HG03432 (cell line): ENCODE measurements around the gene LGALS9.
A peak's percentile ranks its signal among the peaks of the same experiment; 100 is the strongest.

Experiments used
- ATAC-seq: cut with Tn5 transposase; IDR thresholded peaks from one replicate; pipeline ENCODE4 v1.9.1; 2021; ENCODE audit warnings: mild to moderate bottlenecking, moderate library complexity; ENCODE audit not compliant: unreplicated experiment

LGALS9 gene

GRCh38 chr17:27630607-27631410 lies at the start of gene LGALS9:
Gene LGALS9 (plus strand): TSS chr17:27631188. CDS start chr17:27631266, 78 bp downstream.
- peak; percentile 58 for ATAC-seq

- ATAC-seq, result no peak
Measured at GRCh38 chr17:27582696-27583095, 48.3 kb upstream of the LGALS9 start.

GRCh38 chr17:27585153-27585681 lies 45.8 kb upstream of the LGALS9 start:
- no peak for ATAC-seq

- ATAC-seq, result no peak
Measured at GRCh38 chr17:27585792-27586191, 45.2 kb upstream of the LGALS9 start.

GRCh38 chr17:27586203-27586721 lies 44.7 kb upstream of the LGALS9 start:
- ATAC-seq, result no peak

GRCh38 chr17:27588354-27588753 lies 42.6 kb upstream of the LGALS9 start:
- ATAC-seq, result no peak

GRCh38 chr17:27590864-27591263 lies 40.1 kb upstream of the LGALS9 start:
- ATAC-seq, result no peak

GRCh38 chr17:27591986-27592385 lies 39.0 kb upstream of the LGALS9 start:
- ATAC-seq, result no peak

- no peak for ATAC-seq
Measured at GRCh38 chr17:27593232-27593856, 37.6 kb upstream of the LGALS9 start.

GRCh38 chr17:27593857-27594255 lies 37.1 kb upstream of the LGALS9 start:
- no peak for ATAC-seq

GRCh38 chr17:27595208-27595607 lies 35.8 kb upstream of the LGALS9 start:
- ATAC-seq, result no peak

- no peak for ATAC-seq
Measured at GRCh38 chr17:27596096-27596495, 34.9 kb upstream of the LGALS9 start.

GRCh38 chr17:27596566-27597187 lies 34.3 kb upstream of the LGALS9 start:
- no peak for ATAC-seq

- no peak for ATAC-seq
Measured at GRCh38 chr17:27597188-27597580, 33.8 kb upstream of the LGALS9 start.

GRCh38 chr17:27597783-27598320 lies 33.1 kb upstream of the LGALS9 start:
- no peak for ATAC-seq

- no peak for ATAC-seq
Measured at GRCh38 chr17:27598337-27599050, 32.5 kb upstream of the LGALS9 start.

GRCh38 chr17:27600471-27600870 lies 30.5 kb upstream of the LGALS9 start:
- no peak for ATAC-seq

- ATAC-seq, result no peak
Measured at GRCh38 chr17:27601069-27601974, 29.7 kb upstream of the LGALS9 start.

GRCh38 chr17:27601975-27602302 lies 29.0 kb upstream of the LGALS9 start:
- no peak for ATAC-seq
